Measurements from ENCODE around the gene ANKDD1B. TPM values are rescaled to one million over a fixed set of nuclear protein-coding genes. Genes with fewer than 3 reads are reported as not detected.
A peak's percentile ranks its signal among the peaks of the same experiment; 100 is the strongest.

ANKDD1B gene
- total and polyA plus RNA-seq, 9 of the 15 experiments (the other 6 are each of a cell fraction or from before 2014, with no cell fraction given), result 0.04 to 0.29 (median 0.18) TPM; not detected in 1

DNA sequence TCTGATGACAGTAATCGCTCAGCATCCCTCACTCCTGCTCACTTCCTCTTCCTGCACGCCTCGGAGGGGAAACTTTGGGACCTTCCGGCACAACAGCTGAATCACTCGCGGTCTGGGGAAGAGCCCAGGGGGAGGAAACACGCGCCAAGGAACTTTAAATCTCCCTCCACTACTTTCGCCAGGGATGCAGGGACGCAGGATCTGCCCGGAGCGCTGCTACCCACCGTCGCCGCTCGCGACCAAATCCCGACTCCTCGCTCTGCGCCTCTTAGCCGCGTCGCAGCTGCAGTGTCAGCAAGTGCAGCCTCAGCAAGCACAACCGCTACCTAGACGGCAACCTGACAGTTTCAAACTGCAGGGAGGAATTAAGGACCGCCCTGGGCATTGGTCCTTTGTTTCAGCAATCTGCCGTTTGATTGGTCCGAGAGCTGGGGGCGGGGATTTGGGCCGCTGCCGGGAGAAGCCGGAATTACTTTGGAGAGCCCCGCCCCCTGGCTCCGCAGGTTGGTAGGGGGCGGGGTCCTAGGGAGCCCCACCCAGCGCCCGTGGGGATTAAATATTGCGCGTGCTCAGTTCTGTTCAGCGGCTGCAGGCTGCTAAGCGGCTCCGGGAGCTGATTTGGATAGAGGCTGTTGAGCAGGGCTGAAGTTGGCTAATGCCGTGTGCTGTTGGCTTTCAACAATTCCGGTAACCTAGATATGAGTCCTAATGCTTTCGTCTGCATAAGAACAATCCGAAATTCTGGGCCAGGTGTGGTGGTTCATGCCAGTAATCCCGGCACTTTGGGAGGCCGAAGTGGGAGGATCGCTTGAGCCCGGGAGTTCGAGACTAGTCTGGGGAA, 106.0 kb downstream of the ANKDD1B start, which contains the start of gene POC5 (continued):
- TF ChIP-seq, protein P1, sequence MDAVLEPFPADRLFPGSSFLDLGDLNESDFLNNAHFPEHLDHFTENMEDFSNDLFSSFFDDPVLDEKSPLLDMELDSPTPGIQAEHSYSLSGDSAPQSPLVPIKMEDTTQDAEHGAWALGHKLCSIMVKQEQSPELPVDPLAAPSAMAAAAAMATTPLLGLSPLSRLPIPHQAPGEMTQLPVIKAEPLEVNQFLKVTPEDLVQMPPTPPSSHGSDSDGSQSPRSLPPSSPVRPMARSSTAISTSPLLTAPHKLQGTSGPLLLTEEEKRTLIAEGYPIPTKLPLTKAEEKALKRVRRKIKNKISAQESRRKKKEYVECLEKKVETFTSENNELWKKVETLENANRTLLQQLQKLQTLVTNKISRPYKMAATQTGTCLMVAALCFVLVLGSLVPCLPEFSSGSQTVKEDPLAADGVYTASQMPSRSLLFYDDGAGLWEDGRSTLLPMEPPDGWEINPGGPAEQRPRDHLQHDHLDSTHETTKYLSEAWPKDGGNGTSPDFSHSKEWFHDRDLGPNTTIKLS (IDR thresholded peaks at IDR 0.05; ENCODE audit: borderline replicate concordance, low read depth), result peak; percentile 80
- TF ChIP-seq ZNF695 (CRISPR knock-in tag; IDR thresholded peaks at IDR 0.05) (no peak), NR2C2 (CRISPR knock-in tag; IDR thresholded peaks at IDR 0.05) (no peak), NR2C2 (tag; IDR thresholded peaks at IDR 0.05) (peak; percentile 83), ZC3H4 (CRISPR knock-in tag; IDR thresholded peaks at IDR 0.05; ENCODE audit: borderline replicate concordance) (no peak), BACH1 (tag; IDR thresholded peaks at IDR 0.05) (no peak), KDM2B (CRISPR knock-in tag; IDR thresholded peaks at IDR 0.05) (no peak), ZNF780A (CRISPR knock-in tag; IDR thresholded peaks at IDR 0.05) (no peak), SAP30 (IDR thresholded peaks at IDR 0.05; ENCODE audit: borderline replicate concordance, insufficient read depth, low read depth, low read length, poor library complexity, severe bottlenecking) (peak; percentile 98), ZNF507 (tag; conservative IDR thresholded peaks at IDR 0.05) (no peak), ZKSCAN3 (CRISPR knock-in tag; IDR thresholded peaks at IDR 0.05) (no peak), ZNF583 (CRISPR knock-in tag; IDR thresholded peaks at IDR 0.05) (no peak), DACH1 (IDR thresholded peaks at IDR 0.05; ENCODE audit: partially characterized antibody) (peak; percentile 76), TFAM (CRISPR knock-in tag; conservative IDR thresholded peaks at IDR 0.05) (no peak), PTBP1 (IDR thresholded peaks at IDR 0.05; ENCODE audit: low read depth, low read length) (no peak), ZSCAN32 (CRISPR knock-in tag; IDR thresholded peaks at IDR 0.05) (no peak)
- TF ChIP-seq, protein P2, sequence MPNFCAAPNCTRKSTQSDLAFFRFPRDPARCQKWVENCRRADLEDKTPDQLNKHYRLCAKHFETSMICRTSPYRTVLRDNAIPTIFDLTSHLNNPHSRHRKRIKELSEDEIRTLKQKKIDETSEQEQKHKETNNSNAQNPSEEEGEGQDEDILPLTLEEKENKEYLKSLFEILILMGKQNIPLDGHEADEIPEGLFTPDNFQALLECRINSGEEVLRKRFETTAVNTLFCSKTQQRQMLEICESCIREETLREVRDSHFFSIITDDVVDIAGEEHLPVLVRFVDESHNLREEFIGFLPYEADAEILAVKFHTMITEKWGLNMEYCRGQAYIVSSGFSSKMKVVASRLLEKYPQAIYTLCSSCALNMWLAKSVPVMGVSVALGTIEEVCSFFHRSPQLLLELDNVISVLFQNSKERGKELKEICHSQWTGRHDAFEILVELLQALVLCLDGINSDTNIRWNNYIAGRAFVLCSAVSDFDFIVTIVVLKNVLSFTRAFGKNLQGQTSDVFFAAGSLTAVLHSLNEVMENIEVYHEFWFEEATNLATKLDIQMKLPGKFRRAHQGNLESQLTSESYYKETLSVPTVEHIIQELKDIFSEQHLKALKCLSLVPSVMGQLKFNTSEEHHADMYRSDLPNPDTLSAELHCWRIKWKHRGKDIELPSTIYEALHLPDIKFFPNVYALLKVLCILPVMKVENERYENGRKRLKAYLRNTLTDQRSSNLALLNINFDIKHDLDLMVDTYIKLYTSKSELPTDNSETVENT (CRISPR knock-in tag; IDR thresholded peaks at IDR 0.05), result peak; percentile 61; the same call in 1 of the 2 replicates
- TF ChIP-seq, protein P3, sequence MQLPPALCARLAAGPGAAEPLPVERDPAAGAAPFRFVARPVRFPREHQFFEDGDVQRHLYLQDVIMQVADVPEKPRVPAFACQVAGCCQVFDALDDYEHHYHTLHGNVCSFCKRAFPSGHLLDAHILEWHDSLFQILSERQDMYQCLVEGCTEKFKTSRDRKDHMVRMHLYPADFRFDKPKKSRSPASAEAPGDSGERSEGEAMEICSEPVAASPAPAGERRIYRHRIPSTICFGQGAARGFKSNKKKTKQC (CRISPR knock-in tag; IDR thresholded peaks at IDR 0.05), result no peak
- TF ChIP-seq, protein P4, sequence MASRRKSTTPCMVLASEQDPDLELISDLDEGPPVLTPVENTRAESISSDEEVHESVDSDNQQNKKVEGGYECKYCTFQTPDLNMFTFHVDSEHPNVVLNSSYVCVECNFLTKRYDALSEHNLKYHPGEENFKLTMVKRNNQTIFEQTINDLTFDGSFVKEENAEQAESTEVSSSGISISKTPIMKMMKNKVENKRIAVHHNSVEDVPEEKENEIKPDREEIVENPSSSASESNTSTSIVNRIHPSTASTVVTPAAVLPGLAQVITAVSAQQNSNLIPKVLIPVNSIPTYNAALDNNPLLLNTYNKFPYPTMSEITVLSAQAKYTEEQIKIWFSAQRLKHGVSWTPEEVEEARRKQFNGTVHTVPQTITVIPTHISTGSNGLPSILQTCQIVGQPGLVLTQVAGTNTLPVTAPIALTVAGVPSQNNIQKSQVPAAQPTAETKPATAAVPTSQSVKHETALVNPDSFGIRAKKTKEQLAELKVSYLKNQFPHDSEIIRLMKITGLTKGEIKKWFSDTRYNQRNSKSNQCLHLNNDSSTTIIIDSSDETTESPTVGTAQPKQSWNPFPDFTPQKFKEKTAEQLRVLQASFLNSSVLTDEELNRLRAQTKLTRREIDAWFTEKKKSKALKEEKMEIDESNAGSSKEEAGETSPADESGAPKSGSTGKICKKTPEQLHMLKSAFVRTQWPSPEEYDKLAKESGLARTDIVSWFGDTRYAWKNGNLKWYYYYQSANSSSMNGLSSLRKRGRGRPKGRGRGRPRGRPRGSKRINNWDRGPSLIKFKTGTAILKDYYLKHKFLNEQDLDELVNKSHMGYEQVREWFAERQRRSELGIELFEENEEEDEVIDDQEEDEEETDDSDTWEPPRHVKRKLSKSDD (conservative IDR thresholded peaks at IDR 0.05; ENCODE audit: low read length), result no peak
- TF ChIP-seq, protein P5, sequence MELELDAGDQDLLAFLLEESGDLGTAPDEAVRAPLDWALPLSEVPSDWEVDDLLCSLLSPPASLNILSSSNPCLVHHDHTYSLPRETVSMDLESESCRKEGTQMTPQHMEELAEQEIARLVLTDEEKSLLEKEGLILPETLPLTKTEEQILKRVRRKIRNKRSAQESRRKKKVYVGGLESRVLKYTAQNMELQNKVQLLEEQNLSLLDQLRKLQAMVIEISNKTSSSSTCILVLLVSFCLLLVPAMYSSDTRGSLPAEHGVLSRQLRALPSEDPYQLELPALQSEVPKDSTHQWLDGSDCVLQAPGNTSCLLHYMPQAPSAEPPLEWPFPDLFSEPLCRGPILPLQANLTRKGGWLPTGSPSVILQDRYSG (tag; conservative IDR thresholded peaks at IDR 0.05; ENCODE audit: low read depth), result no peak

All from K562 (cell line).